HG02852 (cell line): ENCODE measurements around the gene POLE3.
"Not testable (repeated sequence)": the region's sequence is repeated elsewhere in the genome, so short reads cannot be mapped to it uniquely, and the experiment has no call there.

Experiments used
- ATAC-seq: cut with Tn5 transposase; IDR thresholded peaks from one replicate; pipeline ENCODE4 v1.9.1; 2021; ENCODE audit warnings: mild to moderate bottlenecking, moderate library complexity; ENCODE audit not compliant: unreplicated experiment

Gene POLE3, protein sequence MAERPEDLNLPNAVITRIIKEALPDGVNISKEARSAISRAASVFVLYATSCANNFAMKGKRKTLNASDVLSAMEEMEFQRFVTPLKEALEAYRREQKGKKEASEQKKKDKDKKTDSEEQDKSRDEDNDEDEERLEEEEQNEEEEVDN

GRCh38 chr9:113410207-113410864 is at the start of gene POLE3, which contains the start of gene C9orf43:
Gene POLE3 (minus strand): TSS chr9:113410675. CDS start chr9:113410293, 382 bp downstream.
Gene C9orf43 (plus strand): TSS chr9:113410747. CDS start chr9:113413494, 2,747 bp downstream.
- peak; percentile 94 for ATAC-seq

- ATAC-seq, result no peak
These were observed 45.8 kb upstream of the POLE3 start for GRCh38 chr9:113456235-113456634.

DNA sequence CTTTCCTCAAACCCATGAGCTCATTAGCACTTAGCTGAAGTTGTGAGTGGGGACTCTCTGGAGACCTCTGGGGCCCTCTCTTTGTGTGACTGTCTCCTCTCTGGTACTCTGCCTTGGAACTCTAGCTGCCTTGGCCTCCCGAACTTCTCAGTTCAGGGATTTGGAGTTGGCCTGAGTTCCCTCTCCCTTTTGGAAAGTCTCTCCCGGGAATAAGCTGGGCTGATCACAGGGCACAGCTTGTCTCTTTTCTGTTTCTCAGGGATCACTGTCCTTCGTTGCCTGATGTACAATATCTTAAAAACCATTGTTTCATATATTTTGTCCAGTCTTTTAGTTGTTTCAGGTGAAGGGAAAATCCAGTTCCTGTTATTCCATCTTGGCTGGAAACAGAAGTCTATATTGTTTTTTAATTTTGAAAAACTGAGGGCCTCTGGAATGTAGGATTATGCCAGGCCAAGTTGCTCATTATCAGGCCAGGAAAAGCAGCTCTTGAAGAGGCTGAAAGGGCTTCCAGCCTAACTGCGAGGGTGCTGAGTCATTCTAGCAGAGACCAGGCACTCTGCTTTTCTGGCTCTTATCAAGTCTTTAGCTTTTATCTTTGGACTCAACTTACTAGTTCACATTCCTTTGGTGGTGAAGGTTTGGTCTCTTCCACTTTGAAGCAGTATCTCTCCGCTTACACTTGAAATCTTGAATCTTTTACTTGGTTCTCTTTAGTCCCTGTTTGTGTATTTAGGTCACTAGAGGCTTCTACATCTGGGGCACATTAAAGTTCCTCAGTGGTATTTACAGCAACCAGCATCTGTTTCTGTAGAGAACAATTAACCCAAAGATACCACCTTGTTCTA is 44.7 kb upstream of the POLE3 start:
- no peak for ATAC-seq

DNA sequence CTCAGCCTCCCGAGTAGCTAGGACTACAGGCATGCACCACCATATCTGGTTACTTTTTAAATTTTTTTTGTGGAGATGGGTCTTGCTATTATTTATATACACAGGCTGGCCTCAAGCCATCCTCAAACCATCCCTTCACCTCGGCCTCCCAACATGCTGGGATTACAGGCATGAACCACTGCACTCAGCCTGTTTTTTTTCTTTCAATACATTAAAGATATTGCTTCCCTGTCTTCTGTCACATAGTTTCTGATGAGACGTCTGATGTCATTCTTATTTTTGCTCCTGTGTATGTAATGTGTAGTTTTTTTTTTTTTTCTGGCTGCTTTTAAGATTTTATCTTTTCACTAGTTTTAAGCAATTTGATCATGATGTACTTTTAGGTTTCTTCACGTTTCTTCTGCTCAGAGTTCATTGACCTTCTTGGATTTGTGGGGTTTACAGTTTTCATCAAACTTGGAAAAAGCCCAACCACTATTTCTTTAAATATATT is 41.7 kb upstream of the POLE3 start:
- no peak for ATAC-seq

DNA sequence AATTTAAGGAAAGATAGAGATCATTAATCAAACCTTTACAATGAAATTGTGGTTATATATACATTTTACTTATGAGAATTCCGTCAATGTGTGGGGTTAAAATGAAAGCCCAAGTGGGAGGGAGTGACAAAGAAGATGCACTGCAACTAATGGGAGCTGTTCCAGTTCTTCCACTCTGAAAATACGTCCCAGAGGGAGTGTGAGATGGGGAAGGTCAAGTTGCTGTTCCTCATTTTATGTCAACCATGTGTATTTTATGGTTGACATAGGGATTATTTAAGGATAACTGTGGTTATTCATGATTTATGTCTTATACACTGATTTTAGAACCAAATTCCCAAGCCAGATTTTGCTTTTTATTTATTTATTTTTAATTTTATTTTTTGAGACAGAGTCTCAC is 38.9 kb upstream of the POLE3 start:
- ATAC-seq, result no peak

DNA sequence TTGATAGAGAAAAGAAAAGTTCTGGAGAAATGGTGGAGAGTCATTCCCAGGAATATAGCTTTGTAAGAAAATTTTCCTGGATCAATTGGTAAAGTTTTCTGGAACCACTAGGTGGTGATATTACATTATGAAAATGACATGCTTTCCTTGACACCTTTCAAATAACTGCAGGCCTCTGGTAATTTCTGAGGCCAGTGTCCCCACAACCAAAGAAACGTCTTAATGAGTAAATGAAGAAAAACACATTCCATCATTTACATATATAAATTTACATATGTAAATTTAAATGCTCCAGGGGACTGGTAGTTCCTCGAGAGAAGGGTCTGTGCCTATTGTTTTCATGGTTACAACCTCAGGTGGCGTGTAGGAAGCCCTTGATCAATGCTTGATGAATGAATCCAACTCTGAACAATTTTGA is 35.9 kb upstream of the POLE3 start:
- no peak for ATAC-seq

DNA sequence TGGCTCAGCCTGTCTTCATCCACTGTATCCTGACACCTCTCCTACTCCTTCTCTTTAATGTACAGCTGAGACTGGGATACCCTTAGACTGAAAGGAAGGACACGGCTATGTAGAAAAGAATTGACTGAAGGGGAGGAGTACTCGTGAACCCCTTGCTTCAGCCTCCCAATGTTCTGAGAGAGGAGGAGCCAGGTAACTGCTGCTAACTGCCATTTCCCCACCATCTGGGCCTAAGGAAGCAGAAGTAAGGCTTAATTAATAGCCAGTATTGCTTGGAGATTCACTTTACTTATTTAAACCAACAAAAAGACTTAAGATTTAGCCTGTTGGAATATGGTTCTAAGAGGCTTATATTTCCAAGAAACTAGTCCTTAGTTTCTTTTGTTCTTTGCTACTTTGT is 34.3 kb upstream of the POLE3 start:
- no peak for ATAC-seq

DNA sequence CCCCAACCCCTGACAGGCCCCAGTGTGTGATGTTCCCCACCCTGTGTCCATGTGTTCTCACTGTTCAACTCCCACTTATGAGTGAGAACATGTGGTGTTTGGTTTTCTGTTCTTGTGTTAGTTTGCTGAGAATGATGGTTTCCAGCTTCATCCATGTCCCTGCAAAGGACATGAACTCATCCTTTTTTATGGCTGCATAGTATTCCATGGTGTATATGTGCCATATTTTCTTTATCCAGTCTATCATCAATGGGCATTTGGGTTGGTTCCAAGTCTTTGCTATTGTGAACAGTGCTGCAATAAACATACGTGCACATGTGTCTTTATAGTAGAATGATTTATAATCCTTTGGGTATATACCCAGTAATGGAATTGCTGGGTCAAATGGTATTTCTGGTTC is 27.2 kb upstream of the POLE3 start:
- ATAC-seq, result not testable (repeated sequence)

DNA sequence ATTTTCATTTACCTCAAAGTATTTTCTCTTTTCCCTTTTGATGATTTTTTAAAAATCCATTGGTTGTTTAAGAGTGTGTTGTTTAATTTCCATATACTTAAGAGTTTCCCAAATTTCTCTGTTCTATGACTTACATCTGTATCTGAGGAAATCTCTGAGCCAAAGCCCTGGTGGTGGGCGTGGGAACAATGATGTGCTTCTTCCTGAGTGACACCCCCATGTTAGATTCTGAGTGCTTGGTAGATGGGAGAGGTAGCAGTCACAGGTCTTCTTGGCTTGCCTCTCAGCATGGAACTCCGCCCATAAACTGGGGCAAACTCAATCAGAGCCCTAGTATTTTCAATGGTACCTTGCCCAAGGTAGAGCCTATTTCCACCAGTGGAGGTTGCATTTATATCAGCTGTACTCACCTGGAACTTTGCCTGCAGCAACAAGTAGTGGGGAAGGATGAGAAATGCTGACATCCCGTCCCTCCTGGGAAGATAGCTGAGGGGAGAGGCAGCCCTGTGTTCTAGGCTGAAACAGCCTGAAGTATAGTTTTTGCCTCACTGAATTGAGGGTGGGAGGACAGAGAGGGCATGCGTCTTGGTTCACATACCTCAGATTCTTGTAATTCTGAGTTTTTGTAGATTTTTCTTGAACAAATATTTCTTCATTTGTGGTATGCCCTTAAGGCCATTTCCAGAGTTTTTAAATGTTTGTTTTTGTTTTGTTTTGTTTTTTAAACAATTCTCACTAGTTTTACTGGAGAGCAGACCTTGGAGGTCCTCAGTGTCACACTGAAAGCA is 26.4 kb upstream of the POLE3 start:
- ATAC-seq, result no peak

- ATAC-seq, result no peak
These were observed 20.7 kb upstream of the POLE3 start for GRCh38 chr9:113431191-113431590.

DNA sequence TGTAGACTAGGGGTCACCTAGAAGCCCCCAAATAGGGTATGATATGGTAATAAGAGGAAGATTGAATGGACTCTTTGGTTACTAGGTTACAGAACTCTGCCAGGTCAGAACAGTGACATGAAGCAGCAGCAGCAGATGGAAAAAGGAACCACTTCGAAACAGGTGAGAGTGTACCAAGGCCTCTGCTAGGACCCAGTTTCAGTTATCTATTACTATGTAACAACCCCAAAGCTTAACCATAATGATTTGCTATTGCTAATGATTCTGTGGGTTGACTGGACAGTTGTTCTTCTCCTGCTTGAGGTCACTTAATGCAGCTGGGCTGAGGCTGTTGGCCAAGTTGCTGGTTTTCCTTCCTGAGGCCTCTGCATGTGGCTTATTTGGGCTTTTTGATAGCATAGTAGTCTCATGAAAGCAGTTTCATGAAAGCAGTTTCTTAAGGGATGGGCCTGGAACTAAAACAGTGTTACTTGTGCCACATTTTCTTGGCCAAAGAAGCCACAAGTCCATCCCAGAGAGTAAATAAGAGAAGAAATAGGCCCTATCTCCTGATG is 17.7 kb upstream of the POLE3 start:
- ATAC-seq, result no peak

DNA sequence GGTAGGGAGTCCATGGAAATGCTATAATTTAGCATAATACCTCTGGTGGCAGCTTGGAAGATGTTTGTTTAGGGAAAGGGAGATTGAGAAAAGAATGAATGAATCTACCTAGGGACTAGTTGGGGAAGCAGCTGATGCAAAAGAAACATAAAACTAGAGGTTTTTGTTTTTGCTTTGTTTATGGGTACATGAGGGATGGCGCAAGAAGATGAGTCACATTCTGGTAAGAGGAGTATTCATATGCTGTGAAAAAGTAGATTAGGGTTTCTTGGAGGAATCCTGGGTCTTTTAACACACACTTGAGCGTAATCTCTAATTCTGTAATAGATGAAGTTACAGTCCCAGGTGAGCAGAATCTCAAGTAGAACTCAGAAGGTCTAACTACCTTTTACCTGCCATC is 17.2 kb upstream of the POLE3 start:
- ATAC-seq, result no peak

DNA sequence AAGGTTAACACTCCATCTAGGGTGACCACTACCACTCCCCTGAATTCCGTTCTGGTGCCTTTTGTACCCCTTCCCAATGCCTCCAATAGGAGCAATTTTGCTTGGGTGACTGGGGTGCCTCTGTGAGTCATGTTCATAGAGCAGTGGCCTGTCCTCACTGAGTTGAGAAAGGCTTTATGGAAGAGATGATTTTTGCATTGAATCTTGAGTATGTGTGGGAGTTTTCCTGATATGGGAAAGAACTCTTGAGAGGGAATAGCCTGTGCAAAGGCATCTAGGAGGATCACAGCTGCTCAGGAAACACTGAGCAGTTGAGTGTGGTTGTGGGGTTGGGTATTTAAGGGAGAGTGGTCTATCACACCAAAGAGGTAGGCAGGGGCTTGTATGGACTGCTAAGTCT is 16.2 kb upstream of the POLE3 start:
- no peak for ATAC-seq

DNA sequence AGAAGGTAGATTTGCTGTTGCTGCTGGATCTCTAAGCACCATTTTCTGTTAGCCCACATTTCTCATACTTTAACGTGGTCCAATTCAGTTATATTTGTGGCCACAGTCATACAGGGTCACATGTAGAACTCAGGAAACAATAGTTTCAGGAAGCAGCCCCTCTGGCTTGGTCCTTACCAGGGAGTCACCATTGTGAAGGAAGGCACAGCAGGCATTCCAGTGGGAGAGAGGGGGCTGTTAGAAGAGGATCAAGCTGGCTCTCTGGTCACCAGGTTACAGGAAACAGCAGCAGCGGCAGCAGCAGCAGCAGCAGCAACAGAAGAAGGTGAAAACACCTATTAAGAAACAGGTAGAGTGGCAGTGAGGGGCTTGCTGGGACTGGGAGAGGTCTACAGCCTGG is 14.6 kb upstream of the POLE3 start:
- ATAC-seq, result no peak

- ATAC-seq, result no peak
These were observed 11.3 kb upstream of the POLE3 start for GRCh38 chr9:113421726-113422125.

DNA sequence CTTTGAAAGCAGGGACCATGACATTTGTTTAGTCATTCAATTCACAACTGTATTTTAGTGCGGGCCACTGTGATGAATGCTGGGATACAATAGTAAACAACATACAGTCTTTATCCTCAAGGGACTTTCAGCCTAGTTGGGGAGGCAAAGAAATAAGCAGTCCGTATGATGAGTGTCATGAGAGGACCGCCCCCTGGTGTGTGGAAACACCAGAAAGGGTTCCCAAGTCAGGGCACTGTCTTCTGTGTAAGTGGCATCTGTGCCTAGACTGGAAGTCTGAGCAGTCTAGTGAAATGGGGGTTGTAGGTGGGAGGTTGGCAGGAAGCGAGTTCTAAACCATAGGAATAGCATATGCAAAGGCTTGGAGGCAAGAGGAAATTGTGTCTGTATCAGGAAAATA is 6.9 kb upstream of the POLE3 start:
- ATAC-seq, result no peak

- peak; percentile 97 for ATAC-seq
These were observed 5.8 kb upstream of the POLE3 start for GRCh38 chr9:113416149-113416721.

GRCh38 chr9:113409883-113410206 is 630 bp downstream of the POLE3 start:
- peak; percentile 13 for ATAC-seq

- no peak for ATAC-seq
These were observed 994 bp downstream of the POLE3 start for GRCh38 chr9:113409481-113409880.

GRCh38 chr9:113406873-113407511 is 3.5 kb downstream of the POLE3 start:
- not testable (repeated sequence) for ATAC-seq
